GM19240 (cell line): Measurements from ENCODE around the gene CHRFAM7A.
"Not testable (repeated sequence)": the region's sequence is repeated elsewhere in the genome, so short reads cannot be mapped to it uniquely, and the experiment has no call there.

ENCODE experiments used
- DNase-seq: peaks from one replicate; pipeline ENCODE4 v3.0.0; 2011; ENCODE audit warnings: low spot score; ENCODE audit not compliant: insufficient read length

The CHRFAM7A gene

DNA sequence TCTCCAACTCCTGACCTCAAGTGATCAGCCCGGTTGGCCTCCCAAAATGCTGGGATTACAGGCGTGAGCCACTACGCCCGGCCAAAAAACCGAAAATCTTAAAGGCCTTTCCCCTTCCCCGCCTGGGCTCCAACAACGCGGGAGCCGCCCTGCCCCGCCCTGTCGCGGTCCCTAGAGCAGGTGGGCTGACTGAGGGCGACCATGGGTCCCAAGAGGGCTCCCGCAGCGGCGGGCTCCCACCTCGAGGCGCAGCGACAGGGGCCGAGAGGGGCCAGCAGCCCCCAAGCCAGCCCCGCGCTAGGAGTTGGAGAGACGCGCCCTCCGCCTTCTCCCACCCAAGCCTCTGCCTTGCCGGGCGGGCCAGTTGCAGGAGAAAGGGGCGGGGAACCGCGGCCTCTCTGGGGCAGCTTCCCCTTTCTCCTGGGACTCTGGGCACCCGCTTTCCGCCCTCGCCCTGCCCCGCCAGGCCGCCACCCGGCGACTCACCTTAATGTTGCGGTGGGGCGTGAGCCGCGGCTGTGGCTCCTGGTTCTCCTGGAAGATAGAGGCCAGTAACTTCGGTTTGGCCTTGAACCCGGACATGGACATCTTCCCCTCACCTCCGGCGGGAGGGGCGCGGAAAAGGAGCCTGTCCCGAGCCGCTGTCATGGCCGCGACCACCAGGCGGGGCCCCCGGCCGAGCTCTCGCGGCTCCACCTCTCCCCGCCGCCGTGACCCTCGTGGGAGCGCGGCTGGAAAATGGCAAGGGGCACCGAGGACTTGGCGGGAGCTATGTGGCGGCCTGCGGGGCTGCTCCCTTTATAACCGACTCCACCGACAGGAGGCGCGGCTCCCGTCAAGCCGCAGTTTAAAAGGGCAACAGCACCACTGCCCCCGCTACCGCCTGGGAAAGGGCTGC is at the start of gene CHRFAM7A:
Gene CHRFAM7A, minus strand, starts transcription at position 775 of the 898 bp plus-strand sequence. CDS start 10,189 bp downstream, outside the sequence.
- DNase-seq: not testable (repeated sequence)

GRCh38 chr15:30438348-30438747 is 45.0 kb upstream of the CHRFAM7A start:
- not testable (repeated sequence) for DNase-seq

- not testable (repeated sequence) for DNase-seq
These were observed 42.5 kb upstream of the CHRFAM7A start for GRCh38 chr15:30435878-30436277.

DNA sequence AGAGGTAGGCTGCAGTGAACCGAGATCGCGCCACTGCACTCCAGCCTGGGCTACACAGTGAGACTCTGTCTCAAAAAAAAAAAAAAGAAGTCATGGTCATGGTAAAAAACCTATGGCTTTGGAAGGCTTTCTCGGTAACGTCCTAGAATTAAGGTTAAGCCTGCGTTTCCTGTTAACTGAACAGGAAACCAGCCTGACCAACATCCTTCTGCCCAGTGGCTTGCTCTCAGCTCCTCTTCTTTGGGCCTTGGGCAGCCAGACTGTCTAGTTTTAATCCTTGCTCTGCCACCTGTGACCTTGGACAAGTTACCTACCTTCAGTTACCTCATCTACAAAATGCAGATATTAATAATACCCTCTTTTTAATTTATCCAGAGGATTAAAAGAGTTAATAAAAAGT is 27.4 kb upstream of the CHRFAM7A start:
- DNase-seq: not testable (repeated sequence)

- not testable (repeated sequence) for DNase-seq
These were observed 20.8 kb upstream of the CHRFAM7A start, which contains the start of gene GOLGA8R for GRCh38 chr15:30414160-30414559. TSS of gene GOLGA8R (minus strand) at chr15:30414260. CDS start at chr15:30414162, 98 bp downstream.

DNA sequence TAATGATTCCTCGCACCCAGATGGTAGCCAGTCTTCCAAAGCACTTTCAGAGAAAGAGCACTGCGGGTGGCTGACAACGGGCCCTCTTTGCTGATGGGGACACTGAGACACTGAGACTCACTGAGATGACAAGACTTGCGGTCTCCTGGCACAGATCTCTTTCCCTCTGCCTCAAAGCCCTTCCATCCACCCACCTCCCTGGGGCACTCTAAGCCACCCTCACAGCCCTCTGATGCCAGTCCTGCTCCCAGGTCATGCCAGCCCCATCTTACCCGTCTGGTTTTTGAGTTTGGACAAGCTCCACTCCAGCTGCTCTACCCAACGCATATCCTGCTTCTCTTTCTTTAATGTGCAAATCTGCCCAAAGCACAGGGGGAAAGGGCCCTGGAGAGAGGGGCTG is 14.3 kb upstream of the CHRFAM7A start:
- not testable (repeated sequence) for DNase-seq

DNA sequence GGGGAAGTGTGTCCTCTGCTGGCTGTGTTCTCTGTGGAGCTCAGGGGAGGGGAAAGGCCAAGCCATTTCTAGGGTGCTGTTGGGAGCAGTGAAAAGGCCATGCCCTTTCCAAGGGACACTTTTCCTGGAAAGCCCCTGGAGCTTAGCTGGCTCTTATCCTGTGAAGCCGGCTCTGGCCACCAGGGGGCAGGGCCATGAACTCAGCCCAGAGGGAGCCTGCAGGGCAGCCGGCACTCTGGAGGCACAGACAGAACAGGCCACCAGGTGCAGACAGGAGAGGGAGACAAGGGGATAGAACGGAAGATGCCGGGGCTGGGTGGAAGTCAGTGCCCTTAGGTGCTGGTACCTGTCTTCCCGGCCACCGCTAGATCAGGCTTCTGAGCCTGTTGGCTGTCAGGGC is 5.6 kb upstream of the CHRFAM7A start:
- not testable (repeated sequence) for DNase-seq

GRCh38 chr15:30393664-30393991 is 288 bp upstream of the CHRFAM7A start:
- not testable (repeated sequence) for DNase-seq

DNA sequence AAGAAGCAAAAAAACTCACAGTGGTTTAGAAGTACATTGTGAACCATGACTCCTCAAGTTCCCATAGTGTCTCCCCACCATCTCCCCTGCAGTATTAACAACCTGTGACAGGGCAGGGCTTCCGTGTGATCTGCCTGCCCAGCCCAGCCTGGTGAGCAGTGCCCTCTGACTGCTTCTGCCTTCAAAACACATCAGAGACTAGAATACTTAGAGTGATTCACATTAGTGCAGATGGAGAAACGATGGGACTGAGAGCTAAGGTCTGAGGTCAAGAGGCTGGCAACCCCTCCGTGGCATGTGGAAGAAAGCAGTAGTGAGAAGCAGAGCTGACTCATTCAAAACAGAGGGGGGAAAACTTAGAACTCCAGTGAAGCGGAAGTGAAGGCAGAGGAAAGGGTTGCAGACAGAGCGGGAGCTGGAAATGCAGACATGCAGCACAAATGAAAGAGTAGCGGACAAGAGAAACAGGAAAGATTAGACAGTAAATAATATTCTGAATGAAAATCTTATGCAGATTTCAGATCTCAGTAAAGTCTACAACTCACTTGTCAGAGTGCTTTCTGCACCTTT is 6.9 kb downstream of the CHRFAM7A start:
- DNase-seq: not testable (repeated sequence)

DNA sequence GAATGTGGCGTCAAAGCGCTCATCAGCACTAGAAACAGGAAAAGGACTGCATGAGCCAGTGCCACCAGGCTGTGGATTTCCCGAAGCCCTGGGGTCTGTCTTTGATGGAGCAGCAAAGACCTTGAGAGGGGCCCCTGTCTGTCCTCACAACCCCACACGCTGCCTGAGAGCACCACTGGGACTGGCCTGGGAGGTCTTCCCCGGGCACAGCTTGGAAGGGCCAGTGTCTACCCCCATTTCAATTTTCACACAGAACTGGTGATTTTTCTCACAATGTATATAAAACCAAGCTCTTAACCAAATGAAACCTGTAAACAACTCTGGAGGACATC is 16.3 kb downstream of the CHRFAM7A start:
- DNase-seq: not testable (repeated sequence)

- DNase-seq: not testable (repeated sequence)
These were observed 16.8 kb downstream of the CHRFAM7A start for GRCh38 chr15:30376375-30377081.

GRCh38 chr15:30375872-30376271 is 17.5 kb downstream of the CHRFAM7A start:
- DNase-seq: not testable (repeated sequence)

- not testable (repeated sequence) for DNase-seq
These were observed 18.5 kb downstream of the CHRFAM7A start for GRCh38 chr15:30374862-30375261.

DNA sequence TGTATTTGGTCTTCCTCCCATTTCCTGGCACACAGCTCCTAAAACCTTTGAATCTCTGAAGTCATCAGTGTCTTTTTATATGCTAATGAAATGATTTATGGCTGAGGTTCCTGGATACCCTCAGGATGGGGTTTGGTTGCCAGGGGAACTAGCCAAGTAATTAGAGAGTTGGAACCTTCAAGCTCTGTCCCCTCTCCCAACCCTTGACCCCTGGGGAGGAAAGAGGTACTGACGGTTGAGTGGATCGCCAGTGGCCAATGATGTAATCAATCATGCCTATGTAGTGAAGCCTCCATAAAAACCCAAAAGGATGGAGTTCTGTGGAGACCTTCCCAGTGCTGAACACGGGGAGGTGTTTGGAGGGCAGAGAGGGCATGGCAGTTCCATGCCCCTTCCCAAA is 25.1 kb downstream of the CHRFAM7A start:
- not testable (repeated sequence) for DNase-seq

GRCh38 chr15:30367246-30367645 is 26.1 kb downstream of the CHRFAM7A start:
- not testable (repeated sequence) for DNase-seq

DNA sequence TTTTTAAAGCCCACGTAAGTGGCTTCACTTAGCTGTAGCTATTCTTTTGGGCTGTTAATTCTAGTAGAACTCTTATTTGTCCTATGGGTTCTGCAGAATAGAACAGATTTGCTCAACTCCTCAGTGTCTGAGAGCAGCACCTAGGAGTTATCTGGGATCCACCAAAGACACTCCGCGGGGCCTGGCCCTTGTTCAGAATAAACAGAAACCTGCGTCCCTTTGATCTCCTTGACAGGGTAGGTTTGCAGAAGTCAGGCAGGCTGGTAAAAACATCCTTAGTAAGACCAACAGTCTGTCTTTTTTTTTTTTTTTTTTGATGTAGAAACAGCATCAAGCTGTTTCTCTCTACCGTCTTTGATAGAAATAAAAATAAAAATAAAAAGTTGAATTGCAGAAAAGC is 31.9 kb downstream of the CHRFAM7A start:
- not testable (repeated sequence) for DNase-seq

DNA sequence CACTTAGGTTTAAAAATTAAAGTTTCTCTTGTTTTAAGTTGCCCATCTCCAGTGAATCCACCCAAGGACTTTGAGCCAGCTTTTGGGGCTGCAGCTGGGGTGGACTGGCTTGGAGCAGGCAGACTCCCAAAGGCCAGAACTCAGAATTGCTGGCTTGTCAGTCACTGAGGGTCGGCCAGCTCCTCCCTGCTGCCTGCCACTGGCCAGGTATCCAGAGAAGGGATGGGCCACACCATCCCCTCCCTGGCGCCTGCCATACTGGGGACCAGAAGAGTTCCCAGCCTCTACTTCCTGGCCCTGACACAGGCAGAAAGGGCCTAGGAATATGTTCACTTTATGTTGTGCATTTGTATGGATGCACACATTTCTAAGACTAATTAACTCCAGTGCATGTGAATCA is 32.4 kb downstream of the CHRFAM7A start:
- not testable (repeated sequence) for DNase-seq

DNA sequence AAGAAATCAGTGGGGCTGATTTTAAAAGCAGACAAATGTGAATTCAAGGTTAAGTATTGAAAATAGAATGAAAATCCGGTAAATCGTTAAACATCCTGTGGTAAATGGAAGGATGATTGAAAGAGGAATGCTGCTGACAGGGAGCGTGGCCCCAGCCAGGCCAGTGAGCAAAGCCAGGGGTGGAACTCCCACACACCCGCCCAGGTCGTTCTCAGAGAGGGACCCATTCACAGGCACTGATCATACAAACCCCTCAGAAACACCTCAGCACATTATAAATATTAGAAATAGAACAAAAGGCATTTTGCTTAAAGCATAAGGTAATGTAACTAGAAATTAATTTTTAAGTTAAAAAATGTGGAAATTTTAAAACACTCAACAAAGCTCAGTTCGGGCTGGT is 38.3 kb downstream of the CHRFAM7A start:
- not testable (repeated sequence) for DNase-seq

DNA sequence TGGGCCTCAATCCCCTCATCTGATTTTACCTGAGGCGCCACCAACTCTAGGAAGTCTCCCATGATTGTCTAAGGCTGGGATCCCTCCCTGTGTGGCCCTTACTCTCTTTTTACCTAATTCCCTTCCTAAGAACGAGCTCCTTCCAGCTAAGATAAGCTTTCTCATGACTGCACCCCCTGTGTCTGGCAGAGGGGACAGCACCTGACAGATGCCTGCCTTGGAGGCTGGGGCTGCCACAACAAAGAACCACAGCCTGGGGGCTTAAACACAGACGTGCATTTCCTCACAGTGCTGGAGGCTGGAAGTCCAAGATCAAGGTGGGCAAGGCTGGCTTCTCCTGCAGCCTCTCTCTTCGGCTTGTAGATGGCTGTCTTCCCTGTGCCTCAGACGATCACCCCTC is 43.5 kb downstream of the CHRFAM7A start:
- DNase-seq: not testable (repeated sequence)

GRCh38 chr15:30336584-30336983 is 56.8 kb downstream of the CHRFAM7A start:
- DNase-seq: not testable (repeated sequence)

DNA sequence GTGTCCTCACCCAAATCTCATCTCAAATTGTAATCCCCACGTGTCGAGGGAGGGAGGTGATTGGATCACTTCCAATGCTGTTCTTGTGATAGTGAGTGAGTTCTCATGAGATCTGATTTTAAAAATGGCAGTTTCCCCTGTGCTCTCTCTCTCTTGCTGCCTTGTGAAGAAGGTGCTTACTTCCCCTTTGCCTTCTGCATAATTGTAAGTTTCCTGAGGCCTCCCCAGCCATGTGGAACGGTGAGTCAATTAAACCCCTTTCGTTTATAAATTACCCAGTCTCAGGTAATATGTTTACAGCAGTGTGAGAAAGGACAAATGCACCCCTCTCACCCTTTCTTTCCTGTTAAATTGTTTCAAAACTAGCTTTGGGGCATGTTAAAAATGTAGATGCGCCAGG is 59.2 kb downstream of the CHRFAM7A start:
- DNase-seq: not testable (repeated sequence)

GRCh38 chr15:30326145-30326544 is 67.2 kb downstream of the CHRFAM7A start:
- DNase-seq: not testable (repeated sequence)
